ENCODE results near the gene TADA2A.

TADA2A gene

GRCh38 chr17:37490022-37490587, 83.4 kb downstream of the TADA2A start:
- peak; percentile 66 for DNase-seq (ENCODE audit: low spot score)
- no peaks in the 10 kb centered on the region for H3K9me3 ChIP-seq (replicated peaks in 1 of 2; ENCODE audit: control insufficient read depth in 2 of 2, insufficient read depth in 1 of 2, low read depth in 1 of 2, low read length in 2 of 2)
- peak overlapping the region; percentile 1 for H3K14ac ChIP-seq (ENCODE audit: low read length)
- H3K4ac ChIP-seq (ENCODE audit: low read length), result no peak overlapping the region
- no peak overlapping the region for H4K91ac ChIP-seq (ENCODE audit: low read depth, low read length, poor library complexity)
- H3K18ac ChIP-seq (ENCODE audit: low read length), result peak overlapping the region; percentile 81
- no peak overlapping the region for H4K8ac ChIP-seq (ENCODE audit: low read depth, low read length)
- WGBS, 2 donors (ENCODE audit: extremely low coverage in 2 of 2, insufficient read length in 2 of 2, insufficient replicate concordance in 1 of 2), result no CpG with 5 or more reads among the region's 56 CpGs
- H3K27me3 ChIP-seq (ENCODE audit: control insufficient read depth in 3 of 3, insufficient read depth in 3 of 3, low read depth in 1 of 3, low read length in 3 of 3), result peaks cover 0 to 7% (median 0%) of the 10 kb centered on the region in 3 experiments
- no peak overlapping the region for H3K23ac ChIP-seq (ENCODE audit: low read depth, low read length, poor library complexity)
- peak overlapping the region; percentile 75 for H3K4me2 ChIP-seq (ENCODE audit: insufficient read depth, low read length, poor library complexity, severe bottlenecking)
- H3K79me1 ChIP-seq (ENCODE audit: low read depth, low read length), result peaks cover 2% of the 10 kb centered on the region
- H2AK5ac ChIP-seq (ENCODE audit: low read depth, low read length), result no peak overlapping the region
- no peak overlapping the region for H2BK5ac ChIP-seq (ENCODE audit: low read length)
- peak overlapping the region; percentile 85 for H3K9ac ChIP-seq (ENCODE audit: low read depth, low read length, poor library complexity)
- H3K4me3 ChIP-seq (ENCODE audit: low read length in 2 of 2), result peak overlapping the region; percentile 83 to 89
- H2BK120ac ChIP-seq (ENCODE audit: low read depth, low read length), result no peak overlapping the region
- peaks cover 11 to 18% of the 10 kb centered on the region in 2 donors for H3K4me1 ChIP-seq (ENCODE audit: control insufficient read depth in 2 of 2, insufficient read depth in 1 of 2, low read depth in 1 of 2, low read length in 2 of 2)
- no peak overlapping the region for H2BK12ac ChIP-seq (ENCODE audit: low read length)
- H2BK15ac ChIP-seq (ENCODE audit: low read length), result no peak overlapping the region
- H3K36me3 ChIP-seq (replicated peaks in 1 of 2; ENCODE audit: control insufficient read depth in 2 of 2, insufficient read depth in 2 of 2, low read length in 2 of 2), result no peaks in the 10 kb centered on the region
- peak overlapping the region; percentile 85 for H2AFZ ChIP-seq (ENCODE audit: low read length)
- no peak overlapping the region for H3K27ac ChIP-seq (replicated peaks; ENCODE audit: low read length)

- DNase-seq (ENCODE audit: low spot score), result peak; percentile 36
- peaks cover 2% of the 10 kb centered on the region for H3K79me1 ChIP-seq (ENCODE audit: low read depth, low read length)
- no peak overlapping the region for H2BK12ac ChIP-seq (ENCODE audit: low read length)
- H4K91ac ChIP-seq (ENCODE audit: low read depth, low read length, poor library complexity), result no peak overlapping the region
- H3K14ac ChIP-seq (ENCODE audit: low read length), result no peak overlapping the region
- H3K9me3 ChIP-seq (replicated peaks in 1 of 2; ENCODE audit: control insufficient read depth in 2 of 2, insufficient read depth in 1 of 2, low read depth in 1 of 2, low read length in 2 of 2), result no peaks in the 10 kb centered on the region
- H3K9ac ChIP-seq (ENCODE audit: low read depth, low read length, poor library complexity), result no peak overlapping the region
- peaks cover 0 to 7% (median 0%) of the 10 kb centered on the region in 3 experiments for H3K27me3 ChIP-seq (ENCODE audit: control insufficient read depth in 3 of 3, insufficient read depth in 3 of 3, low read depth in 1 of 3, low read length in 3 of 3)
- no peaks in the 10 kb centered on the region for H3K36me3 ChIP-seq (replicated peaks in 1 of 2; ENCODE audit: control insufficient read depth in 2 of 2, insufficient read depth in 2 of 2, low read length in 2 of 2)
- peak overlapping the region; percentile 31 for H3K27ac ChIP-seq (replicated peaks; ENCODE audit: low read length)
- no peak overlapping the region for H2BK15ac ChIP-seq (ENCODE audit: low read length)
- H2AK5ac ChIP-seq (ENCODE audit: low read depth, low read length), result no peak overlapping the region
- no peak overlapping the region for H4K8ac ChIP-seq (ENCODE audit: low read depth, low read length)
- WGBS, 2 donors (ENCODE audit: extremely low coverage in 2 of 2, insufficient read length in 2 of 2, insufficient replicate concordance in 1 of 2), result no CpG with 5 or more reads among the region's 24 CpGs
- peak overlapping the region; percentile 83 to 89 for H3K4me3 ChIP-seq (ENCODE audit: low read length in 2 of 2)
- H3K4me1 ChIP-seq (ENCODE audit: control insufficient read depth in 2 of 2, insufficient read depth in 1 of 2, low read depth in 1 of 2, low read length in 2 of 2), result peaks cover 12 to 21% of the 10 kb centered on the region in 2 donors
- no peak overlapping the region for H3K18ac ChIP-seq (ENCODE audit: low read length)
- H3K4ac ChIP-seq (ENCODE audit: low read length), result no peak overlapping the region
- peak overlapping the region; percentile 75 for H3K4me2 ChIP-seq (ENCODE audit: insufficient read depth, low read length, poor library complexity, severe bottlenecking)
- no peak overlapping the region for H2BK5ac ChIP-seq (ENCODE audit: low read length)
- no peak overlapping the region for H2BK120ac ChIP-seq (ENCODE audit: low read depth, low read length)
- no peak overlapping the region for H3K23ac ChIP-seq (ENCODE audit: low read depth, low read length, poor library complexity)
- peak overlapping the region; percentile 85 for H2AFZ ChIP-seq (ENCODE audit: low read length)
These were observed 84.2 kb downstream of the TADA2A start for GRCh38 chr17:37490638-37491614.

DNA sequence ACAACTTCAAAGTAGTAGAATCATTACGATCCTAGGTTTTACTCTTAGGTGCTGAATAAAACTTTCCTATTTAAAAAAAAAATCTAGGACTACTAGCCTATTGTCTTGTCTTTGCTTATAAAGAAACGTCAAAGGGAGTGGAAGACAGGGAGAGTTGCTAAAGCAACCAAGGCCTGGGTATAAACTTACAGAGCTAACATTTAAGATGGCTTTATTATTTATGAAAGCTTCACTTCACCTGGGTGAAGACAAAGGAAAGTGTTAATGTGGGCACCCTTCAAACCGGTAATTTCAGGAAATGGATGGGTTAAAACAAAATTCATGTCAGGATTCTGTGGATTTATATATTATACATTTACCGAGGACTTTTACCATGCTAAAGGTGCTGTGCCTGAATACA, 85.5 kb downstream of the TADA2A start:
- peaks cover 12 to 21% of the 10 kb centered on the region in 2 donors for H3K4me1 ChIP-seq (ENCODE audit: control insufficient read depth in 2 of 2, insufficient read depth in 1 of 2, low read depth in 1 of 2, low read length in 2 of 2)
- H3K4ac ChIP-seq (ENCODE audit: low read length), result no peak overlapping the region
- H4K8ac ChIP-seq (ENCODE audit: low read depth, low read length), result no peak overlapping the region
- peak overlapping the region in 1 of 2 donors; percentile 83 for H3K4me3 ChIP-seq (ENCODE audit: low read length in 2 of 2)
- H2BK12ac ChIP-seq (ENCODE audit: low read length), result no peak overlapping the region
- WGBS, 2 donors (ENCODE audit: extremely low coverage in 2 of 2, insufficient read length in 2 of 2, insufficient replicate concordance in 1 of 2), result no CpG with 5 or more reads among the region's 4 CpGs
- no peak overlapping the region for H3K4me2 ChIP-seq (ENCODE audit: insufficient read depth, low read length, poor library complexity, severe bottlenecking)
- no peak overlapping the region for H2BK120ac ChIP-seq (ENCODE audit: low read depth, low read length)
- H2BK15ac ChIP-seq (ENCODE audit: low read length), result no peak overlapping the region
- H2BK5ac ChIP-seq (ENCODE audit: low read length), result no peak overlapping the region
- H3K23ac ChIP-seq (ENCODE audit: low read depth, low read length, poor library complexity), result no peak overlapping the region
- no peak overlapping the region for H3K14ac ChIP-seq (ENCODE audit: low read length)
- H4K91ac ChIP-seq (ENCODE audit: low read depth, low read length, poor library complexity), result no peak overlapping the region
- H3K27ac ChIP-seq (replicated peaks; ENCODE audit: low read length), result no peak overlapping the region
- peaks cover 0 to 7% (median 0%) of the 10 kb centered on the region in 3 experiments for H3K27me3 ChIP-seq (ENCODE audit: control insufficient read depth in 3 of 3, insufficient read depth in 3 of 3, low read depth in 1 of 3, low read length in 3 of 3)
- H3K79me1 ChIP-seq (ENCODE audit: low read depth, low read length), result peaks cover 6% of the 10 kb centered on the region
- no peak overlapping the region for H3K9ac ChIP-seq (ENCODE audit: low read depth, low read length, poor library complexity)
- no peak overlapping the region for H2AK5ac ChIP-seq (ENCODE audit: low read depth, low read length)
- no peak overlapping the region for H3K18ac ChIP-seq (ENCODE audit: low read length)
- no peaks in the 10 kb centered on the region for H3K36me3 ChIP-seq (replicated peaks in 1 of 2; ENCODE audit: control insufficient read depth in 2 of 2, insufficient read depth in 2 of 2, low read length in 2 of 2)
- no peak overlapping the region for H2AFZ ChIP-seq (ENCODE audit: low read length)
- H3K9me3 ChIP-seq (replicated peaks in 1 of 2; ENCODE audit: control insufficient read depth in 2 of 2, insufficient read depth in 1 of 2, low read depth in 1 of 2, low read length in 2 of 2), result no peaks in the 10 kb centered on the region
- DNase-seq (ENCODE audit: low spot score), result no peak

All from neuronal stem cell (in vitro differentiated cells).